ENCODE results near the gene ALDH5A1.

The ALDH5A1 gene

DNA sequence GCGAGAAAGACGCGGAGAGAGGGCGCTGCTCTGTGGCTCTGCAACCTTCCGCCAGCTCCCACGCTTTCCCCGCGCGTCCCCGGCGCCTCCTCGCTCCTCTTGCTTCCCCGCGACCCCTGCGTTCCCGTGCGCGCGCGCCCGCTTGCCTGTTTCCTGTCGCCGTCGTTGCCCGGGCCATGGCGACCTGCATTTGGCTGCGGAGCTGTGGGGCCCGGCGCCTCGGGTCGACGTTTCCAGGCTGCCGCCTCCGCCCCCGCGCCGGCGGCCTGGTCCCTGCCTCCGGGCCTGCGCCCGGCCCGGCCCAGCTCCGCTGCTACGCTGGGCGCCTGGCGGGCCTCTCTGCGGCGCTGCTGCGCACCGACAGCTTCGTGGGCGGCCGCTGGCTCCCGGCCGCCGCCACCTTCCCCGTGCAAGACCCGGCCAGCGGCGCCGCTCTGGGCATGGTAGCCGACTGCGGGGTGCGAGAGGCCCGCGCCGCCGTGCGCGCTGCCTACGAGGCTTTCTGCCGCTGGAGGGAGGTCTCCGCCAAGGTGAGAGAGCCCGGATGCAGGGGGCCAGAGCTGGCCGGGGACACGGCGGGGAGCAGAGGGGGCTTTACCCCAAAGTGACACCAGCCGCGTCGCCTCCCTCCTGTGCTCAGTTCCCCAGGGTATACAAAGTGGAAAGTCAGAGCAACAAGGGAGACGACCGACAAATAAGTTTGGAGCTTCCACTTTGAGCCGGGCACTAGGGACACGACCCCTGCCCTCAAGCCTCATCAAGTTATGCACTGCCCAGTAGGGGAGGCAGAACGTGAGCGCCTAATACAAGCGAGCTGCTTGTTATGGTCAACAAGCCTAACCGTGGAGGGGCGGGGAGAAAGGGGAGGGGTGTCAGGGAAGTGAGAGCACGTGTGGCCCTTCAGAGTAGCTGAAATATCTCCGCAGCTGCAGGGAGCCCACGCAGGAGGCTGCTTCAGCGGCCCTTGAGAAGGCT lies at the start of gene ALDH5A1:
ALDH5A1 (plus strand) TSS at position 149 of the 975 bp plus-strand sequence; CDS start at position 177, 28 bp downstream.
- peak; percentile 81 for DNase-seq

DNA sequence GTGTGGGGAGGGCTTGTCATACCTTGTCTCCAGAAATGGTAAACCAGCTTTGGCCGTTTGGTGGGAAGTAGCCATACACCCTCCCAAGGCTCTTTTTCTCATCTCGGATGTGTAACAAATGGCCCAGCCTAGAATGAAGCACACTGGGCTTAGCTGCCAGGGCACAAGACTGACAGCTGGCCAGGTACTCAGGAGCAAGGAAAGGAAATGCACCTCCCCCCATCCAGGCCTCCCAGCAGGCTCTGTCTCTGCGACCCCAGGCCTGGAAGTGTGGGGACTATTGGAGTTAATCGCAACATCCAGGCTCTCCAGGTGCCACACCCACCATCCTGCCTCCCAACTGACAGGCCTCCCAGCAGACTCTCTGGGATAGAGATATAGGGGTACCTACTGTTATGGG lies 49.1 kb upstream of the ALDH5A1 start:
- no peak for DNase-seq

- DNase-seq, result no peak
Measured at GRCh38 chr6:24446670-24447069, 48.1 kb upstream of the ALDH5A1 start.

GRCh38 chr6:24448396-24448795 lies 46.4 kb upstream of the ALDH5A1 start:
- DNase-seq, result no peak

DNA sequence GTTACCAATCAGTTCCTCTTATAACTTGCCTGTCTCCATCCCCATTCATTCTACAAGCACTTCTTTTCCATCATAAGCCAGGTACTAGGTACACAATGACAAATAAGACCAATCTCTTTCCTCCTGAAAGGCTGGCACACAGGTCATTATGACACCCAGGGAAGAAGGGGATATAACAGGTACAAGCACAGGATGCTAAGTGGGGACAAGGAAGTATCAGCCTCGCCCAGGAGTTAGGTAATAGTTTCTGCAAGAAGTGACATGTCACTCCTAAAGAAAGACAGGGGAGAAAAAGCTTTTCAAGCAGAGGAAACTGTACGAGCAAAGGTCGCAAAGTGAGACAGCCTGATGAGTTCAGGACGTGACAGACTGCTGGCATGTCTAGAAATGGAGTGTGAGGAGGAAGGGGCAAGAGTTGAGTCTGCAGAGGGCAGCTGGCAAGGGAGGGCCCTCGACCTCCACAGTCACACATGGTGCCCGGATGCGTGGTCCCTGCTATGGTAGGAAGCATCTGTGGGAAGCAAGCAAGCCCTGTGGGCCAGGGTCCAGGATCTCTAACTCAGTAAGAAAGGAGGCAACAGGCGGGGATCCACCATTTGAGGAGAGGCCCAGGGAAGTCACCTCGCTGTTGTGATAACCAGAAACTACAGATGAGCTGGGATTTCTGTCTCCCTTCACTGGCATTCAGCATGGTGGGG lies 45.8 kb upstream of the ALDH5A1 start:
- DNase-seq, result no peak

GRCh38 chr6:24451581-24452388 lies 43.0 kb upstream of the ALDH5A1 start:
- DNase-seq, result no peak

DNA sequence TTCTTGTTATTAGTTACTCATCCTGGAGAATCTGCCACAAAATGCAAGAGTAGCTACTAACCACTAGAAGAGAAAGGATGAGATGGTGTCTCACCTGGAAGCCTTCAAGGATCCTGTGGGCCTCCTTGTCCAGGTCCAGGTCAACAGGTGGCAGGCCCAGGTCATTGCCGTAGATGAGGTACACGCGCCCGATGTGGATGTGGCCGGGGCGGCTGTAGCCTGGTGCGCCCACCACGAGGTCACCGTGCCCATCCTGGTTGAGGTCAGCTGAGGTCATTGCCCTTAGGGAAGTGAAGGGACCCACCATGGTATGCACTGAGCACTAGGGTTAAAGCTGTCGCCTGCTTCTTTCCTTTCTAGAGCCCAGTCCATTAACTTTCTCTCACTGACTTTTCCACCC lies 40.8 kb upstream of the ALDH5A1 start:
- DNase-seq, result no peak

- DNase-seq, result no peak
Measured at GRCh38 chr6:24454452-24454851, 40.3 kb upstream of the ALDH5A1 start.

GRCh38 chr6:24455061-24455460 lies 39.7 kb upstream of the ALDH5A1 start:
- DNase-seq, result no peak

DNA sequence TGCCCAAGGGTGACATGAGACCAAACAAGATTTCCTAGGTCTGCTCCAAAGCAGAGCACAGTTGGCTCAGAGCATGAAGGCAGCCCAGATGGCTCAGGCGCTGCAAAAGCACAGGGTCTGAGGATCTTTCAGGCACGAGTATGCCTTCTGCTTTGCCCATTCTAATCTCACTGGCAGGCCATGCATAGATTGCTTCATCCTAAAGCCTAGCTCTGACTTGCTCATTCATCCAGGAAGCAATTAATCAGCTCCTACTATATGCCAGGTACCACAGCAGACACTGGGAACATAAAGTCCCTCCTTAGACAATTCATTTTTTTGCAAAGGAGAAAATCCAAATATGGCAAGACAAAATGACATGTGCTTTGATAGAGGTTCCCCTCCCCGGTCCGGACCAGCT lies 36.6 kb upstream of the ALDH5A1 start:
- DNase-seq, result no peak

DNA sequence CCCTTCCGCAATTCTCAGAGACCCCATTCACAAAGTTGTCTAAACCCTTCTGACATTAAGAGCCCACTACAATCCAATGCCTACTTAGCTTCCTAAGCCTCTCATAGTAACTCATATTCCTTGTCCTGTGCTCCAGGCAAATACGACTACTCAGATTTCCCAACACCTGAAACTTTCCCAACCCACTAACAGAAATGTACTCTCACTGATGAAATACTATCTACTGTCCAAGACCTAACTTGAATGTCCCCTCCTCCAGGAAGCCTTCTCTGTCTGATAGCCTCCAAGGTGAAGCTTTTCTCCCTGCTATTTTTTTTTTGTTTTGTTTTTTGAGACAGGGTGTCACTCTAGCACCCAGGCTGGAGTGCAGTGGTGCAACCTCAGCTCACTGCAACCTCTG lies 35.8 kb upstream of the ALDH5A1 start:
- no peak for DNase-seq

- no peak for DNase-seq
Measured at GRCh38 chr6:24460966-24461365, 33.8 kb upstream of the ALDH5A1 start.

GRCh38 chr6:24464253-24465038 lies 30.3 kb upstream of the ALDH5A1 start:
- no peak for DNase-seq

DNA sequence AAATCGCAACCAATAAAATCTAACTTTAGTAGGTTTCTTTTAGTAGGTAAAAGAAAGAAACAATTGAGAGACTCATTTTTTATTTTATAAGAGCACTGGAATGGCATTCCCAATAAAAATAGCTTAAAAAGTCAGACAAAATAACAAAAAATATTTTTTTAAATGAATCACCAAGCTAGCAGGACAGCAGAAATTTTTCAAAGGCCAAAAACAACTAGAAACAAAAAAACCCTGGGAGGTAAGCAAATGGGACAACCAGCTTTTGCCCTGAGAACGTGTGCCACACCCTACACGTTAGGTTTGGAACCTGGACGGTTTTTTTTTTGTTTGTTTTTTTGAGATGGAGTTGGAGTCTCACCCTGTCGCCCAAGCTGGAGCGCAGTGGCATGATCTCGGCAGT lies 25.0 kb upstream of the ALDH5A1 start:
- DNase-seq, result no peak

- no peak for DNase-seq
Measured at GRCh38 chr6:24472181-24472580, 22.6 kb upstream of the ALDH5A1 start.

GRCh38 chr6:24476631-24477030 lies 18.1 kb upstream of the ALDH5A1 start:
- no peak for DNase-seq

DNA sequence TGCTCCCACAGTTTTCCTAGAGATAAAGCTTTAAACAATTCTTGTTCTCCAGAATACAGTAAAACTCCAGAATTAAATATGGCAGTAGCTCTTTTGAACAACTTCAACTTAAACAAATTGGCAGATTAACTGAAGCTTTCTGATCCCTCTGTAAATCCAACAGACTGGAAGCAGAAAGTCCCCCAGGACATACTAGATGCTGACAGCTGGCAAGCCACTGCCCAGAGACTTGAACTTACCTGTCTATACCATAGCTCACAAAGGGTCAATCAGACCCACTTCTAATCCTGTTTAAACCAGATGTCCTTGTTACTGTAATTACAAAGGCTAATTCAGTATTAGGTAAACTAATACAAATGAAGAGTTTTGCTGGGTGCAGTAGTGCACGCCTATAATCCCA lies 17.7 kb upstream of the ALDH5A1 start:
- DNase-seq, result no peak

DNA sequence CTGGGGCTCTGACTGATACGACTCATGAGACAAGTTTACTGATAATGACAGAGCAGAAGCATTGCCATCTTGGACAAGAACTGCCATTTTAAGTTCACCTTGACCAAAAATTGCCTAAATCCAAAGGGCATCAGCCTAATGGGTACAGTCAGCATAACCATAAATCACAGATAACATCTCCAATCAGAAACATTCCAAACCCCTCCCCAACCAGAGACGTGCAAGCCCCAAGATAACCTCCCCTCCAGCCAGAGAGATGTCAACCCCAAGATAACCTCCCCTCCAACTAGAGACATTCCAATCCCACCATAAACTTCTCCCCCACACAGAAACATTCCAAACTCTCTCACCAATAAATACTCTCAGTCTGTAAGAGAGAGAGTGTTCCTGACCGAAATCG lies 15.9 kb upstream of the ALDH5A1 start:
- DNase-seq, result no peak

- no peak for DNase-seq
Measured at GRCh38 chr6:24480705-24481104, 14.1 kb upstream of the ALDH5A1 start.

GRCh38 chr6:24481449-24481848 lies 13.3 kb upstream of the ALDH5A1 start:
- no peak for DNase-seq

GRCh38 chr6:24484657-24485323 lies 10.0 kb upstream of the ALDH5A1 start:
- DNase-seq, result no peak

DNA sequence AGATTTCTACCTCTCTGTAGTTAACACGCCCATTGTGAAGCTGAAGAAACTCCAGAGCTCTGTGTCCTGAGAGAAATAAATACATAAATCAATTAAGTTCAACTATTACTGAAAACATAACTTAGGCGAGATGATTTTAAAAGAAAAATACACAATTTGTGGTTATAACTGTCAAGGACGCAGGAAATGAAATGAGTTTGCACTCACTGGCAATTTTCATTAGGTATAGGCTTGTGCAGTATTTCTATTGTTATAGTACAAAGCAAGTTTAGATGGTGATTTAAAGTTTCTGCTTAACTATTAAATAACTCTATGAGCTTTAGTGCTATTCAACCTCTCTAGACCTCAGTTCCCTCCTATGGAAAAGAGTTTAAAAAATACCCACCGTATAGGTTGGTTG lies 8.7 kb upstream of the ALDH5A1 start:
- no peak for DNase-seq
